DND-41 (cell line): ENCODE data around the gene GMPPA.

Source experiments
- ATAC-seq: fragments of 200-7000 bp; cut with Tn5 transposase; 3 replicates; pipeline ENCODE4 v1.9.1; 2021; ENCODE audit warnings: low read depth; ENCODE audit not compliant: insufficient read depth
- DNase-seq: peaks from one replicate; pipeline ENCODE4 v3.0.0-alpha.2; 2020
- H2AFZ ChIP-seq: 2 replicates; pipeline ENCODE4 v1.6.0; 2012; ENCODE audit warnings: low read depth, low read length
- H3K27ac ChIP-seq: 2 replicates; pipeline ENCODE4 v1.5.1; 2012; ENCODE audit warnings: low read length, inconsistent platforms
- H3K27me3 ChIP-seq: fragments of 200-600 bp; sonication (generic); 2 replicates; pipeline ENCODE4 v1.6.0; 2012; ENCODE audit warnings: low read length, mild to moderate bottlenecking, inconsistent platforms; ENCODE audit not compliant: insufficient read depth, poor library complexity
- H3K36me3 ChIP-seq: 2 replicates; pipeline ENCODE4 v1.5.1; 2012; ENCODE audit warnings: low read length, inconsistent platforms; ENCODE audit not compliant: insufficient read depth
- H3K4me1 ChIP-seq: 2 replicates; pipeline ENCODE4 v1.5.1; 2012; ENCODE audit warnings: mild to moderate bottlenecking, low read length; ENCODE audit not compliant: insufficient read depth
- H3K4me2 ChIP-seq: 2 replicates; pipeline ENCODE4 v1.6.0; 2012; ENCODE audit warnings: mild to moderate bottlenecking, moderate library complexity, low read length, inconsistent platforms; ENCODE audit not compliant: insufficient read depth
- H3K4me3 ChIP-seq, 2 experiments: fragments of 200-600 bp in 1 of 2; shearing (Covaris generic) in 1 of 2; 2 replicates each; pipeline ENCODE4 v1.5.1; 2012 to 2016; ENCODE audit warnings: inconsistent platforms in 2 of 2, low read length in 2 of 2, mild to moderate bottlenecking in 2 of 2, low read depth in 1 of 2, moderate library complexity in 1 of 2
- H3K79me2 ChIP-seq: 2 replicates; pipeline ENCODE4 v1.6.0; 2012; ENCODE audit warnings: low read length, inconsistent platforms; ENCODE audit not compliant: insufficient read depth
- H3K9ac ChIP-seq: 2 replicates; pipeline ENCODE4 v1.6.0; 2012; ENCODE audit warnings: low read depth, mild to moderate bottlenecking, inconsistent platforms, low read length, moderate library complexity
- H3K9me3 ChIP-seq: 2 replicates; pipeline ENCODE4 v1.5.1; 2012; ENCODE audit warnings: low read length, moderate library complexity, mild to moderate bottlenecking, inconsistent platforms; ENCODE audit not compliant: insufficient read depth, severe bottlenecking
- H4K20me1 ChIP-seq: 2 replicates; pipeline ENCODE4 v1.6.0; 2012; ENCODE audit warnings: low read length; ENCODE audit not compliant: insufficient read depth
- EZH2 ChIP-seq: IDR thresholded peaks from 3 replicates; pipeline ENCODE4 v1.6.1; 2012; ENCODE audit warnings: borderline replicate concordance, low read depth, mild to moderate bottlenecking, moderate library complexity, low read length, inconsistent platforms; ENCODE audit not compliant: severe bottlenecking
- TF ChIP-seq, protein P1 (sequence below): IDR thresholded peaks from 2 replicates; pipeline ENCODE4 v1.5.1; 2012; ENCODE audit warnings: borderline replicate concordance, low read length, moderate library complexity, mild to moderate bottlenecking; ENCODE audit not compliant: poor library complexity, severe bottlenecking; ENCODE audit errors: extremely low read depth

The GMPPA gene

DNA sequence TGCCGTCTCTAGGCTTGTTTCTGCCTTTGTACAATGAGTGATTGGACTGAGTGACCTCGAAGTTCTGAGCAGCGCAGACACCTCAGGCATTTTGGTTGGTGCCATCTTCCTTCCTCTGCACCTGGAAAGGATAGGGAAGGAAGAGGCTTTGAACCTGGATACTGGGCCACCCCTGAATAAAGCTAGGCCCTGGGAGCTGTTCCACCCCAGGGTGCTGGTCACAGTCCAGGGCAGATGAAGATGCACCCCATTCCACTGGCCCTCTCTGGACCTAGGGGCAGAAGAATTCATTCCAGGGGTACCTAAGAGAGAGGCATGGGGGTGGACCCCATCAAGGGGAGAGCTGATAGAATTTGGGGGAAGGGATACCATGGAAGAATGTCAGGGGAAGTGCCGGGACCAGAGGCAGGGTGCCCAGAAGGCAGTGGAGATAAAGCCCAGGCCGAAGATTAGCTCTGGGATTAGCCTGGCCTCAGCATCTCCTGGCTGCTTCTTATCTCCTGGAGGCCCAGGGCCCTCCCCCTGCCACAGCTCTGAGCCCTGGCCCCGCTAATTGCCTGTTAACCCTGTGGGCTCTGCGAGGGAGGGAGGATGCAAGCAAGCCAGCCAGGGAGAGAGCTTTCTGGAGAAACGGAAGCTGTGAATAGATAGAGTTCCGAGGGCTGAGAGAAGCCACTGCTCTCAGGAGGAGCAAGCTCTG lies 27.0 kb downstream of the GMPPA start:
- TF ChIP-seq, protein P1, sequence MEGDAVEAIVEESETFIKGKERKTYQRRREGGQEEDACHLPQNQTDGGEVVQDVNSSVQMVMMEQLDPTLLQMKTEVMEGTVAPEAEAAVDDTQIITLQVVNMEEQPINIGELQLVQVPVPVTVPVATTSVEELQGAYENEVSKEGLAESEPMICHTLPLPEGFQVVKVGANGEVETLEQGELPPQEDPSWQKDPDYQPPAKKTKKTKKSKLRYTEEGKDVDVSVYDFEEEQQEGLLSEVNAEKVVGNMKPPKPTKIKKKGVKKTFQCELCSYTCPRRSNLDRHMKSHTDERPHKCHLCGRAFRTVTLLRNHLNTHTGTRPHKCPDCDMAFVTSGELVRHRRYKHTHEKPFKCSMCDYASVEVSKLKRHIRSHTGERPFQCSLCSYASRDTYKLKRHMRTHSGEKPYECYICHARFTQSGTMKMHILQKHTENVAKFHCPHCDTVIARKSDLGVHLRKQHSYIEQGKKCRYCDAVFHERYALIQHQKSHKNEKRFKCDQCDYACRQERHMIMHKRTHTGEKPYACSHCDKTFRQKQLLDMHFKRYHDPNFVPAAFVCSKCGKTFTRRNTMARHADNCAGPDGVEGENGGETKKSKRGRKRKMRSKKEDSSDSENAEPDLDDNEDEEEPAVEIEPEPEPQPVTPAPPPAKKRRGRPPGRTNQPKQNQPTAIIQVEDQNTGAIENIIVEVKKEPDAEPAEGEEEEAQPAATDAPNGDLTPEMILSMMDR: no peak
- TF ChIP-seq EZH2: no peak
- no peaks in the 10 kb centered on the region for H3K79me2 ChIP-seq
- no peak for ATAC-seq

DNA sequence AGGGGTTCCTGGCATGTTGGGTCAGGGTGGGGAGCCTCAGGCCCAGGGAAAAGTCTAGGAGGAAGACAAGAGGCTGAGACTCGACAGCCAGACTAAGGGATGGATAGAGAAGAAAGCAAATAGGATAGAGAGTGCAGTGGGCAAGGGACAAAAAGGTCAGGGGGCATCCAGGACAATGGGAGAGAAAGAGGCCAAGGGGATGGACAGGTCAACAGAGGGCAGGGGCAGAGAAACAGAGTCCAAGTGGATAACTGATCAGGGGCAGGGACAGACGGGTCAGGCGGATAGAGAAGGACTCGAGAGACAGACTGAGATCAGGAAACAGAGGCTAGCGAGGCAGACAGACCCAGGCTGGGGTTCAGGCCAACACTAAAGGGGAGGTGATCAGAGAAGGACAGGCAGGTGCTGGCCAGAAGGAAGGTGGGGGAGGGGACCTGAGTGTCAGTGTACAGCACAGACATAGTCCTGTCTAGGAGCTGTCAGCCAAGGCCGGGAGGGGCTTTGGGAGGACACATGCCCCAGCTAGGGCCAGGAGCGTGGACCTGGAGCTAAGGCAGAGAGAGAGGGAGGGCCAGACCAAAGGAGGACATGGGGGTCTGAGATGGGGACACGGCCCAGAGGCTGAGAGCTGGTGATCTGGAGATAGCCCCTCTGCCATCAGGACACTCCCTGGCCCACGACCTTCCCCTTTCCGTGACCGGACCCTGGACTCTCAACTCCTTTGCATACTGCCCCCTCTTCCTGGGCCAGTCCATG lies 27.8 kb downstream of the GMPPA start:
- H2AFZ ChIP-seq: no peak overlapping the region
- peaks cover 13% of the 10 kb centered on the region for H4K20me1 ChIP-seq
- ATAC-seq (no peak), DNase-seq (no peak)
- peaks cover 43% of the 10 kb centered on the region for H3K27me3 ChIP-seq
- H3K4me2 ChIP-seq: no peak overlapping the region
- peaks cover 2% of the 10 kb centered on the region for H3K4me1 ChIP-seq
- TF ChIP-seq EZH2: no peak
- TF ChIP-seq, protein P1: no peak
- no peaks in the 10 kb centered on the region for H3K9me3 ChIP-seq
- H3K36me3 ChIP-seq: no peaks in the 10 kb centered on the region
- no peak overlapping the region for H3K4me3 ChIP-seq
- no peak overlapping the region for H3K9ac ChIP-seq
- no peak overlapping the region for H3K27ac ChIP-seq
- no peaks in the 10 kb centered on the region for H3K79me2 ChIP-seq

More for the DNA sequence above, 27.0 kb downstream of the GMPPA start:
- Histone ChIP-seq H3K4me2 (no peak overlapping the region), H3K9me3 (no peaks in the 10 kb centered on the region), H4K20me1 (peaks cover 13% of the 10 kb centered on the region), H3K4me3 (no peak overlapping the region), H3K4me1 (peaks cover 8% of the 10 kb centered on the region), H3K9ac (no peak overlapping the region), H3K27me3 (peaks cover 51% of the 10 kb centered on the region), H3K36me3 (no peaks in the 10 kb centered on the region), H2AFZ (no peak overlapping the region), H3K27ac (no peak overlapping the region)
- no peak for DNase-seq

DNA sequence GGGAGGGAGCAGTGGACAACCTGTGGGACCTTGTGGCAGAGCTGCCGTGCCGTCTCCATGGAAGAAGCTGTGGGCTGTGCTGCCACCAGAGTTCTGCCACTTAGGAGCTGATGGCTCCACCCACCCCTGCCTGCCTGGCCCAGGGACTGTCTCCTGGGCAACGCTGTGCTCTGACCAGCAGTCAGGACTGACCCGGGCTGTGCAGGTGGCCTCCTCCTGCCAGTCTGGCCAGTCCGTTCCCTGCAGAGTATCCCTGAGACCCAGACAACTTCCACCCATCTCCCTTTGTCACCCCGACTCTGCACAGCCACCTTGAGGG lies 28.3 kb downstream of the GMPPA start:
- TF ChIP-seq EZH2: no peak
- TF ChIP-seq, protein P1: no peak
- Histone ChIP-seq H3K9me3 (no peaks in the 10 kb centered on the region), H2AFZ (no peak overlapping the region), H3K27me3 (peaks cover 39% of the 10 kb centered on the region), H3K79me2 (no peaks in the 10 kb centered on the region), H3K9ac (no peak overlapping the region), H3K4me2 (no peak overlapping the region), H3K4me1 (no peaks in the 10 kb centered on the region), H3K4me3 (no peak overlapping the region), H3K36me3 (no peaks in the 10 kb centered on the region), H3K27ac (no peak overlapping the region), H4K20me1 (peaks cover 13% of the 10 kb centered on the region)
- ATAC-seq (no peak), DNase-seq (no peak)
